HPDE6-E6E7 (cell line): ENCODE data around the gene NFATC1.

Experiments used
- DNase-seq: peaks from one replicate; pipeline ENCODE4 v3.0.0; 2011; ENCODE audit warnings: missing footprints; ENCODE audit errors: extremely low spot score

The NFATC1 gene

DNA sequence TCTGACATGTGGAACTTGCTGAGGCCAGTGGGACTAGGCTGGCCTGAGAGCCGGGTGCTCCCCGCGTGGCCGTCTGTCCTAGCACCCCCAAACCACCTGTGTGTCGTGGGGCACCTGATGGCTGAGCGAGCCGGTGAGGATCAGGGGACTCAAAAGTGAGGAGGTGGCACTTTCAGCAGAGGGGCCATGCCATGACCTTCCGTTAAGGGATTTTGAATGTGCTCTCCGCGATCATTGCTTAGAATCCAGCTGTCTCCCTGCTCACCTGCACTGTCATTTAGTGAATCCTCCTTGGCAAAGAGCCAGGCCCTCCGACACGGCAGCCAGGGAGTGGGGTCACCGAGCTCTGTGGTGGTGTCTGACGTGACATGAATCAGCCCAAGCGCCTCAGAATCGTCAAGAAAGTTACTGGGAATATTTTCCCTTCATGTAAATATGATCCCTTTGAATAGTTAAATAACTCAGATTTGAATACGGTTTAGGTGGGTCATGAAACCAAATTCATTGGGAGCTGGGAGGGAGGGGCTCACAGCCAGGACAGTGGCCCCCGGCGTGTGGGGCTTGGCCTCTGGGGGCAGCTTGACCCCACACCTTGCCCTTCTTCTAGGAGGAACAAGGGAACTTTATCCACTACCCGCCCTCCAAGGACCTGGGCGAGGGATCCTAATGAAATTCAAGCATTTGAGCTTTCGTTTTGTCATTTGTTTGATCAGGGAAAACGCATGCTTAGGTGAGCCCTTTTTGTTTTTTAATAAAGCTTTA lies 9.5 kb downstream of the NFATC1 start:
- DNase-seq: no peak

DNA sequence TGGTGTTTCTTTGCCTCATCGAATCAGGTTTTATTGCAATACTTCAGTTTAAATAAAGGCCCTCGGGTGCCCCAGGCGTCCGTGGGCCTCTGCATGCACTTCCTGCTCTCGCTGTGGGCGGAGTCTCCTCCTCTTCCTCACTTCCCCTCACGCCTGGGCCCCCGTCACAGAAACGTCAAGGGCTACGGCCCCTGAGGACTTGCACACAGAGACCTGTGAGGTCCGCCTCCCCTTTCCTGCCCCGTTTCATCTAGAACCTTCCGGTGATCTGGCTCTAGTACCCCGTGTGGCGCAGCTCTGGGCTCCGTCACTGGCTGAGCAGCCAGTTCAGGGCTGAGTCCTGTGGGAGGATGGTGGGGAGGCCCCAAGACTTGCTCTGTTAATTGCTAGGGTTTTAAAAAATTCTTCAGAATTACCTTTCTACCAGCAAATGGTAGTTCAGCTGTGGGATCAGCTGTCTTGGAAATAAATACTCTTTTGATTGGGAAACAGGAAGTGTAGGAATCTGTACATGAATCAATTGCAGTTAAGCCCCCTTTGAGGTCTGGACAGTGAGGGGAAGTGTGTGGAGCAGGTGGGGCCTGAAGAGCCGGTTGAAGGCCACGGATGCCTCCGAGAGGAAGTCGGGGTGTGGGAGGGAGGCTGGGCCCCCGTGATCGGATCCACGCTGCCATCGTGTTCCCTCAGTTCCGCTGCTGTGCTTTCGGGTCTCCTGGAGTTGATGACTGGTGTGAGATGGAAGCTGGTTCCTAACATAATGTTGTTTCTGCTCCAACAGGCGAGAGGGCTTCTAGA lies 10.2 kb downstream of the NFATC1 start:
- no peak for DNase-seq

DNA sequence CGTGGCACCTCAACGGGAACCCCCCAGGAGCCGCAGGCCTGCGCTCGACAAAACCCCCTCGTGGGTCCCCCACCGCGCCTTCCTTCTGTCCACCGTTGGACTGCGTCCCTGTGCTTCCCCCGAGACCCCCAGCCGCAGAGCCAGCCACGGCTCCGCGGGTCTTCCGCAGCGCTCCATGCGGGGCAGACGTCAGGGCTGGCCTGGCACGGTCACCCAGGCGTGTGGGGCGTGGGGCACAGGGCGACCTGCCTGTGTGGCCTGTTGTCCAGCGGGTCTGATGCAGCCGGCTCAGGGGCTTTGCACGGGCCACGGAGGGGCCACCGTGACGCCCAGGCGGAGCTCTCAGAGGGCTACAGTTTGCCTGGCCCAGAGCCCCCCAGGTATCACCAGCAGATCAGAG lies 11.0 kb downstream of the NFATC1 start:
- DNase-seq: no peak

DNA sequence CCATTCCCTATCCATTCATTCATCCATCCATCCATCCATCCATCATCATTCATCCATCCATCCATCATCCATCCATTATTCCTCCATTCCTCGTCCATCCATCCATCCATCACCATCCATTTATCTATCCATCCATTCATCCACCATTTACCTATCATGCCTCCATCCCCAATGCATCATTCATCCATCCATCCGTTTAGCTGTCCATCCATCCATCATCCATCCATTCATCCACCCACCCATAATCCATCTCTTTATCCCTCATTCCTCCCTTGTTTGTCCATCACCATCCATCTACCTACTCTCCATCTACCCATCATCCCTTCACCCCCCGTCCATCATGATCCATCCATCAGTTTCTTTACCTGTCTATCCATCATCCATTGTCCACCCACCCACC lies 13.6 kb downstream of the NFATC1 start:
- no peak for DNase-seq

DNA sequence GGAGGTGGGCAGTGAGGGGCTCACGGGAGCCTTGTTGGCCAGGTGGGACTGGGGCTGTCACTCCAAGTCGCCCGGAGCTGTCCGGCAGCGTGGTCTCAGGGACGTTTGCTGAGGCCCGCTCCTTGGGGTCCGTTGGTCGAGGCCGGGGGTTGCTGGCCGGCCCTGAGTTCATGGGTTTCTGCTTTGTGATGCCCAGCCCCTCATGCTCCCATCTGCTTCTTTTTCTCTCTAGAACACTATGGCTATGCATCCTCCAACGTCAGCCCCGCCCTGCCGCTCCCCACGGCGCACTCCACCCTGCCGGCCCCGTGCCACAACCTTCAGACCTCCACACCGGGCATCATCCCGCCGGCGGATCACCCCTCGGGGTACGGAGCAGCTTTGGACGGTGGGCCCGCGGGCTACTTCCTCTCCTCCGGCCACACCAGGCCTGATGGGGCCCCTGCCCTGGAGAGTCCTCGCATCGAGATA lies 14.5 kb downstream of the NFATC1 start:
- no peak for DNase-seq

DNA sequence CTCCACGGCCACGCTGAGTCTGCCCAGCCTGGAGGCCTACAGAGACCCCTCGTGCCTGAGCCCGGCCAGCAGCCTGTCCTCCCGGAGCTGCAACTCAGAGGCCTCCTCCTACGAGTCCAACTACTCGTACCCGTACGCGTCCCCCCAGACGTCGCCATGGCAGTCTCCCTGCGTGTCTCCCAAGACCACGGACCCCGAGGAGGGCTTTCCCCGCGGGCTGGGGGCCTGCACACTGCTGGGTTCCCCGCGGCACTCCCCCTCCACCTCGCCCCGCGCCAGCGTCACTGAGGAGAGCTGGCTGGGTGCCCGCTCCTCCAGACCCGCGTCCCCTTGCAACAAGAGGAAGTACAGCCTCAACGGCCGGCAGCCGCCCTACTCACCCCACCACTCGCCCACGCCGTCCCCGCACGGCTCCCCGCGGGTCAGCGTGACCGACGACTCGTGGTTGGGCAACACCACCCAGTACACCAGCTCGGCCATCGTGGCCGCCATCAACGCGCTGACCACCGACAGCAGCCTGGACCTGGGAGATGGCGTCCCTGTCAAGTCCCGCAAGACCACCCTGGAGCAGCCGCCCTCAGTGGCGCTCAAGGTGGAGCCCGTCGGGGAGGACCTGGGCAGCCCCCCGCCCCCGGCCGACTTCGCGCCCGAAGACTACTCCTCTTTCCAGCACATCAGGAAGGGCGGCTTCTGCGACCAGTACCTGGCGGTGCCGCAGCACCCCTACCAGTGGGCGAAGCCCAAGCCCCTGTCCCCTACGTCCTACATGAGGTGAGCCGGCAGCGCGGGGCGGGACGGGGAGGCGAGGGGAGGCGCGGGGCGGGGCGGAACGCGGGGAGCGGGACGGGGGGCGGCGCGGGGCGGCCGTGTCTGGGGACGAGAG lies 15.2 kb downstream of the NFATC1 start:
- DNase-seq: no peak

DNA sequence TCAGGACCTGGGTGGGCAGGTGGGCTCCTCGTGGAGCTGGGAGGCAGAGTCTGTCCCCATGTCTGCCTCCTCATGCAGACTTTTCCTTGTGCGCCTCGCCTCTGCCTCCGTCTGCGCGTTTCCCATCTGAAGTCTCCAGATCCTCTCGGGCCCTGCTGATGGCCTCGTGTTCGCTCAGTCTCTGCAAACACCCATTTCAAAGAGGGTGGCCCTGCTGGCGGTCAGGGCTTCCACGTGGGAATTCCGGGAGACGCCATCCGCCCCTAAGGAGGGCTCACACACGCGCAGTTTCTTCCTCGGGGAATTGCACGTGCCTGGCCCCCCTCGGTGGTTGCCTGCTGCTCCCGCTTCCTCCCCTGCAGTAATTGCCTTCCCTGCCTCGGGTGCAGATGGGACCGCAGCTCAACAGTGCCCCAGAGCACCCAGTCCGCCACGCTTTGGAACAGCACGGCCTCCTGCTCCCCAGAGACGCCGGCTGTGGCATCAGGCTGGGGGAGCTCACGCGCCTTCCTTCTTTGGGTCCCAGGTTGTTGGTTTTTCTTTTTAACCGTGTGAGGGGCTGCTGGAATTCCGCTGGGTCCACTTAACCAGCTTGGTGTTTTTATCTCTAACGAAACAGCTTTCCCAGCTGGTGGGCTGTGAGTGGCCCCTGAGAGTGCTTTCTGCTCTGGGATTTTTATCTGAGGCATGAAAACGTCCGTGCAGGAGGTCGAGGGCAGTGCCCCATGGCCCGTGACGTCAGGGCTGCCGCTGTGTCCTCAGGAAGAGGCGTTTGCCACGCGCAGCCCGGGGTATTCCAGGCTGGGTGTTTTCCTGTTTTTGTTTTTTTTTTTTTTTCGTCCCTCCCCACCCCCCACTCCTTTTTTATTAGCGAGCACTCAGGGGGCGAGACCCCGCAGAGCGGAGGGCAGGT lies 16.1 kb downstream of the NFATC1 start:
- no peak for DNase-seq

DNA sequence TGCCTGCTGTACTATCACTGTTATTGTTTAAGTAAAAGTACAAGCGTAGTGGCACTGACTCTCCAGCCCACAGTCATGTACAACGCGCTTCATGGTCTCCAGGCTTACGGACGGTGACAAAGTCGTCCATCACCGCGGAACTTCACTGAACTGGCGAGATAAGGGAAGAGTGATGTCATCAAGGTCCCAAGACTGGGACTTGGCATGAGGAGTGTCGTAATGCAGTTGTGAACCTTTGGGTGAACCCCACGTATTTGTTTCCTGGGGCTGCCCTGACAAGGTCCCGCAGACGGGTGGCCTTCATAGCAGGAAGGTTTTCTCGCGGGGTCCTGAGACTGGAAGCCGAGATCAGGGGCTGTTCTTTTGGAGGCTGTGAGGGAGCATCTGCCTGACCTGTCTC lies 17.3 kb downstream of the NFATC1 start:
- DNase-seq: no peak

DNA sequence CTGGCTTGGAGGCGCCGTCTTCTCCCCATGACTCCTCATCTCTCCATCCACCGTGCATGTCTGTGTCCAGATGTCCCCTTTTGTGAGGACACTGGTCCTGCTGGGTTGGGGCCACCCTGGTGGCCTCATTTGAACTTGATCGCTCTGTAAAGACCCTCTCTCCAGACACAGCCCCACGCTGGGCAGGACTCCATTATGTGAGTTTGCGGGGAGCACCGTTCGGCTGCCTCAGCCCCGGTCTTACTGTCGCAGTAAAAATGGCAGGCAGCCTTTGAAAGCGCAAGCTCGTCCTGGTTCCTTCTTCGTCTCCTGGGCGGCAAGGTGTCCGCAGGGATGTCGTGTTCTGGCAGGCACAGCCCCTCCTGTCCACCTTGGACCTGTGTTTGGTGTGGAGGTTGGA lies 17.7 kb downstream of the NFATC1 start:
- no peak for DNase-seq

DNA sequence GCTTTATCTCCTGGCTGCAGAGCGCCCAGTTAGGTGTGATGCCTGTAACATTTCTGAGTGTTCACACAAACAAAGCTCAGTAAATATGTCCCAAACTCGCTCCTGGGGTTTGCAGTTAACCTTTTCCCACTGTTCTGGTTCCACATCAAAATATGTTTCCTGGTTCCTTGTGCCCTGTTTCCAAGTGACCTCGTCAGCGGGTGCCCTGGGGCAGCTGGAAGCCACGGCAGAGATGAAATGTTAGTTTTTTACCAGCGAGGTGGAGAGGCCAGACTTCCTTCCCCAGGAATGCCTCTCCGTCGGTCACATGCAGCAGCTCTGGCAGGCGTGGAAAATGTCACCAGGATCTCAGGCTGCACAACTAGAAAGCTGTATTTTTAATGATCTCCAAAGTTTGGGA lies 18.2 kb downstream of the NFATC1 start:
- DNase-seq: no peak

DNA sequence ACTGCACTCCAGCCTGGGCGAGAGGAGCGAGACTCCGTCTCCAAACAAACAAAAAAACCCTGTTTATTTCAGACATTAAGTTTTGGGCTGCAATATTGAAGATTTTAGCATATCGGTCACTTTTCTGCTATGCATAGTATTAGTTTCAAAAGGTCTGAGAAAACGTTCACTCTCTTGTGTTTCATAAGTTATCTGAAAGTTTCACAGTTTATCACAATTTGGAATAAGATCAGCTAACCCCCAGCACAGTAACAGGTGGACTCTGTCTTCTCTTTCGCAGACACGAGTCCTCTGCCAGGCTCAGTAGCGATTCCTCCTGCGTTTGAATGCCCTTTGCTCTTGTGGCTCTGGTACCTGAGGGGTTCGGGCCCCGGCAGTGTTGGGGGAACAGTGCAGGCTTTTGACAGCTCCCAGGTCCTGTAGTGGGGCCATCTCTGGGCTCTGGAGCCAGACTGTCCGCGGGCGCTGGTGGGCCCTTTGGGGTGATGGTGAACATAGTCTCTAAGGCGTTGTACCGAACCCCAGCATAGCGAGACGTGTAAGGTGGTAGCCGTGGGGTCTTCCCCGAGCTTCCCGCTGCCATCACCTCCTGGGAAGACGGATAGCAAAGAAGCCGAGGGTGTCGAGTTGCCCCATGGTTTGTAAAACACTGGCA lies 20.4 kb downstream of the NFATC1 start:
- no peak for DNase-seq

DNA sequence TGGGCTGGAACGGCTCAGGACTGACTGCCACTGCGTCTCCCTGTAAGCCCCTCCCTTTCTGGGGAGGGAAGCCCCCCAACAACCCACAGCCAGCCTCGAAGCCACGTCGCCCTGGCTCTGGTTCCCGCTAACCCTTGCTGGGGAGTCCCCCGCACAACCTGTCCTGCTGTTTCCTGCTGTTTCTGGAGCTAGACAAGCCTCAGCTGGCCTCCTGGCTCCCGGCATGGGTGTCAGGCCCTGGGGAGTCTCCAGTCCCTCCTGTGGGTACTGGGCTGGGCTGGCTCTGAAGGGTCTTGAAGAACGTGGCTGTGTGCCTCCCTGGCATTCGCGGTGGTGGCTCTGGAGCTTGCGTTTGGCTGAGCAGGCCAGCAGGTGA lies 20.9 kb downstream of the NFATC1 start:
- no peak for DNase-seq

DNA sequence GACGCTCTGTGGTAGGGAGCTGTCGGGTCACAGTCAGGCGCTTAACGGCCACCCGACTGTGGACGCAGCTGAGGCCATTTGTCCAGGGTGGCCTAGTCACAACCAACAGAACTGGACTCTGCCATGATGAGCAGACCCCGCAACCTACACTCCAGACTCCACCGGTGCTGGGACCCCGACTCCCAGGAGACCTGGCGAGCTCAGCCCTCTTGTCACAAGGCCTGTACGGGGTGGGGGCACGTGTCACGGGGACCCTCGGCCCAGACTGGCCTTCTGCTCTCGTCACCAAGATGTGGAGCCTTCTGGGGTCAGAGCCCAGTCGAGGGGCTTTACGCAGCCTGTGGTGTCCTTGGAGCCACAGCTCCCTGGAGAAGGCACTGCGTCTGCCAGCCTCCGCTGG lies 22.5 kb downstream of the NFATC1 start:
- DNase-seq: no peak

DNA sequence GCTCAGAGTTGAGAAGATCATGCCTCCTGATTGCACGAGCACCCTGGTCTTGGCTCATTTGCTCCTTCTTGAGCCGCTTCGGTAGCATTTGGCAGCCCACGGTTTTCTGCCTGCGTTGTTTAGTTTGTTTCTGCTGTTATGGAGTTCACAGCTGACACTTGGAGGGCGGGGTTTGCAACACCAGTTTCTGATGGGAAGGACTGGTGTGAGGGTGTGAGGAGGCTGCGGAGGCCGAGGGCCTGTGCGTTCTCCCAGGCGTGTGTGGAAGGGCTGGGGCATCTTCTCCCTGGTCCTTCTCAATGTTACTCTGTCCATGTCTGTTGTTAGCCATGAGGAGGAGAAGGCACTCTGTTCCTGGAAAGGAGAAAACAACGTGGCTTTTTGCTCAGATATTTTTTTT lies 22.9 kb downstream of the NFATC1 start:
- no peak for DNase-seq

DNA sequence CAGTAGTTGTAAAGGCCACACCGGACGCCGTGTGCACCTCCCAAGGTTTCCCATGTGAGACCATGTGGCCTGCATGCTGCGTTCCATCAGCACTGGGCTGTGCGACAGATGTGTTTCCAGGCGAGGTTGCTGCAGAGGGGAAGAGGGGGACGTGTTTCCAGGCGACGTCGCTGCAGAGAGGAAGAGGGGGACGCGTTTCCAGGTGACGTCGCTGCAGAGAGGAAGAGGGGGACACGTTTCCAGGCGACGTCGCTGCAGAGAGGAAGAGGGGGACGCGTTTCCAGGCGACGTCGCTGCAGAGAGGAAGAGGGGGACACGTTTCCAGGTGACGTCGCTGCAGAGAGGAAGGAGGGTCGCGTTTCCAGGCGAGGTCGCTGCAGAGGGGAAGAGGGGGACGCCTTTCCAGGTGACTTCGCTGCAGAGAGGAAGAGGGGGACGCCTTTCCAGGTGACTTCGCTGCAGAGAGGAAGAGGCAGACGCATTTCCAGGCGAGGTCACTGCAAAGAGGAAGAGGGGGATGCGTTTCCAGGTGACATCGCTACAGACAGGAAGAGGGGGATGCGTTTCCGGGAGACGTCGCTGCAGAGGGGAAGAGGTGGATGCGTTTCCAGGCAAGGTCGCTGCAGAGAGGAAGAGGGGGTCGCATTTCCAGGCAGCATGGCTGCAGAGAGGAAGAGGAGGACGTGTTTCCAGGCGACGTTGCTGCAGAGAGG lies 24.5 kb downstream of the NFATC1 start:
- no peak for DNase-seq

DNA sequence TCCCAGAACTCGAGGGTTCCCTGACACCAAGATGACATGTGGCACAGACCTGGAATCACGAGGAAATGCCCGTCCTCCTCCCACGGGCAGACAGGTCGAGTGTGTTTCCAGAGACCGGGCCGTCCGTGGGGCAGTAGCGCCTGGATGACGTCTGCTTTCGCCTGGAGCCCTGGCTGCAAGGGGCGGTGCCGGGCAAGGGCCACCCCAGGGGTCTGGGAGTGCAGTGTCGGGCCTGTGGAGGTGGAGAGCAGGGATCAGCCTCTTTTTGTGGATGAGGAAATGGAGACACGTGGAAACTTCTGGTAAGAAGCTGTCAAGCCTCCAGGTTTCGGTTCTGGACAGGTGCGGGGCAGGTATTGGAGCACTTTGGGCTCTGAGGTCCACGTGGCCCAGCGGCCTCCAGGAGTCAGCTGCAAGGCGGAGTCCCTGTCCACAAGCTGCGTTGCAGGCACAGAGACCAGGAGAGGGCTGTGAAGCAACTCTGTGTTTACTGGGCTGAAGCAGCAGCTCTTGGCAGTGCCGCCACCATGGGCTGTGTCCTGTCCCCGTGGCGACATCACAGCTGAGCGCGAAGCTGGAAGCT lies 25.6 kb downstream of the NFATC1 start:
- no peak for DNase-seq

DNA sequence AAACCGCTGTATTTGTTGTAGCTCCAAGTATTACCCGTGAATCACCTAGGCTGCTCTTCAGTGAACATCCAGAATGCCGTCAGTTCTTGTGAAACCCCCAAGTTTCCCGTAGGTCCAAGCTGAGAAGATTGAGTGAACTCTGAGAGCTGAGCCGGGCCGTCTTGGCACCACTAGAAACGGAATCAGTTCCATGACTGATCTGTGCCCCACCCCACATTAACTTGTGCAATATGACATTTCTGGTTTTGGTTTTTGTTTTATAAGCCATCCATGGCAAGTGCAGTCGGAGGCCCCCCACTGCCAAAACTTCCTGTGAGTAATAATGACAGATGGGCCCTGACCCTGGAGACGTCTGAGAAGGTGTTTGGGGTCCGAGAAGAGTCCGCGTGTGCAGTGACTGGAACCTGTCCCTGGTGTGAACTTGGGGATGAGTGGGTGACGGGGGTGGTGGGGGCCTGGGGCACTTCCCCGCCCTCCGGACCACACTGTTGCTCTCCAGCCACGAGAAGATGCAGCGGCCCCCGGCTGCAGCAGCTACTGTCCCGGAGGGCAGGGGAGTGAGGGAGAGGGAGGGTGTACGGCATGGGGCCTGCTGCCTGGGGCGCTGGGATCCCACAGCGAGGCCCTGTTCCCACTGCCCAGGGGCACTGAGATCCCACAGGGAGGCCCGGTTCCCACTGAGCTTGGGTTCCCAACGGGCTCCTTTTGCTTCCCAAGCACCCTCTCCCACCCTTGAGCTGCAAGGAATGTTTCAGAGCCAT lies 26.5 kb downstream of the NFATC1 start:
- no peak for DNase-seq

DNA sequence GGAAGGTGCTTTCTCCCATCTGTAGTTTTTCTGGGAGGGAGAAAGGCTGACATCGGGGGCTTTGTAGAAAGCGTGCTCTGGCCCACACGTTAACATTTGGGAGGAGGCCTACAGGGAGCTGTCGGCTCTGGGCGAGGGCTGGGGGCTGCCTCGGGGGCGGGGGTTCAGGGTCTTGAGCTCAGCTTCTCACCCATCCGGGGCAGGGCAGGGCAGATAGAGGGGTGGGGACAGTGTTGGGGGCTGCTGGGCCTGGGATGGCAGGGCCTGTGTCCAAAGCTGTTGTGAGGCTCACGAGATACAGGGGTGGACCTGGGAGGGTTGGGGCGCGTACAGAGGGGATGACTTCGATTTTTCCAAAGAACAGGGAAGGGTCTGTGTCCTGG lies 27.0 kb downstream of the NFATC1 start:
- DNase-seq: no peak
